ENCODE data around the gene PMM2.

The PMM2 gene

GRCh38 chr16:8888951-8889892 lies 91.6 kb downstream of the PMM2 start:
- no peak for DNase-seq

GRCh38 chr16:8889893-8890548 lies 92.4 kb downstream of the PMM2 start:
- no peak for DNase-seq

DNA sequence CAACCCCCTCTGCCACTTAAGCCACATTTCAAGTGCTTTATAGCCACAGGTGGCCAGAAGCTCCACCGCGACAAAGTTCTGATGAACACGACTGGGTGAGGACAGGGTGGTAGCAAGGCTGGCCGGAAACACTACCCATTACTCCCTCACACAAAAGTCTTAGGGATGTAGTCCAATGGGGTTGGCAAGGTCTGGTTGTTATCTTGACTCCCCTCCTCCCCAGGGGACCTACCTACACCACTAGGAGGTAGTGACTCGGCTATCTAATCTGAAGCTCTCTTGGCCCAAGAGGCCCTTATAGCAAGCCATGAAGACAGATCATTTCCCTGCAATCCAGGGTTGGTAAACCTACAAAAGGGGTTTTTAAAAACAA lies 92.9 kb downstream of the PMM2 start:
- no peak for DNase-seq

DNA sequence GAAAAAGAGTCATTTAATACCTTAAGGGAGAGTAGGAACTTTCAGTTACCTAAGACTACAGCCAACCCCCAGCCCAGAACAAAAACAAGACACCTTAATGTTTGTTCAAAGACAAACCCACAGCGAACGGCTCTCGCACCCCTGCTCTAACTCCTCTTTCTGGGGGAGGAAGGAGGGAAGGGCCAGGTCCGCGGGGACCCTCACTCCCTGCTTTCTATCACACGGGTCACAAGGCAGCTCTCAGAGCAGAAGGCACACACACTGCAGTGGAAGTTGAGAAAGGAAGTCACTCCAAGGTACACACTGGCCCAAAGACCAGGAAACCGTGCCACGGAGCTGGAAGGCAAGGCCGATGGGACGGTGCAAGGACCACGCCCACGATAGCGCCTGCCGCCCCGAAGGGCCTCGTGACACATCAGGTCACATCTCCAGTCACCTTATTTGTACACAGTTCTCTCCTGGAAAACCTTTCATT lies 94.5 kb downstream of the PMM2 start:
- no peak for DNase-seq

DNA sequence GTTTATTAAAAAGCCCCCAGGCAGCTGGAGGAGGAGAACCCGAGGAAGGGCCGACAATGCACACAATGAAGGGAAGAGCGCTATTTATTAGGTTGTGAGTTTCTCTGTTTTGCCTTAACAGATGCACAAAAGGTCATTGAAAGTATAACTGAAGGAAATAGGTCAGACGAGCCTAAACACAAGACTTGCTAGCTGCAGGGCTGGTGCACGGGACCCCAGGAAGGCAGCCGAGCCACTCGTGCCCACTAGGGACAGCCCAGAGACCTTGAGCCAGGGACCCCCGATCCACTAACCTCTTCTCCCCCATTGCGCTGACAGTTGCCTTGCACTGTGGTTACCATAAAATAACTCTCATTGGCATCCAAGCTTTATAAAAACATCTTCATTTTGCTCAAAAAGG lies 95.8 kb downstream of the PMM2 start:
- DNase-seq: no peak

- no peak for DNase-seq
These were observed 96.5 kb downstream of the PMM2 start for GRCh38 chr16:8893976-8894690.

- DNase-seq: no peak
These were observed 97.2 kb downstream of the PMM2 start for GRCh38 chr16:8894736-8895334.

DNA sequence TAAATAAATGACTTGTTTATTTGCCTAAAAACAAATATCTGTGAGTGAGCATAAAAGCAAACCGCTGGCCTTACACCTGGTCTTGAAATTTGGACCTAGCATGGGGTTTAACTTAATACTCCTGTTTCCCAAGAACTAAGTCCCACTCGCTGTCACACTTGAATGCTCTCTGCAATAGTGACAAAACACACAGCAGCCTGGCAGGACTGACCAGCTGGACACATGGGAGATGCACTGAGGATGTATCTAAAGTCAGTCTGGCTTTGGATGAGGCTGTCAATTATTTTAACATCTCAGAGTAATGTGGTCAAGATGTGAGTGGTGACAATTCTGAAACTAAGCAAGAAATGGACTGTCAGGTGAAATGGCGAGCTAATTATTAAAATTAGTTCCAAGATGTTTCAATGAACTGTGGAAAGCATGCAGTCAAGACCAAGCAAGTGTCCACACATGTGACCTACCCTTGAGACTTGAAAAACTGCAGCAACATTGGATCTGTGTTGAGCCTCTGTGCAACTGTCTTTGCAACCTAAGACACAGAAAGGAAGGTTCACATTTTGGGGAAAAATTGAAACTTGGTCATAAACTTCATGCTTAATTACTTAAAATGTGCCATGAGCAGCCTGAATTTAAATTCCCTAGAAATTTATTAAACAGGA lies 101.2 kb downstream of the PMM2 start:
- DNase-seq: no peak

Measured in fibroblast of skin of abdomen (primary cell).